Naive thymus-derived CD4-positive, alpha-beta T cell (primary cell): Measurements from ENCODE around the gene DYRK3. TPM values are rescaled to one million over a fixed set of nuclear protein-coding genes. Genes with fewer than 3 reads are reported as not detected.

Source experiments
- ATAC-seq: fragments of 150-1000 bp; cut with Tn5 transposase; 2 replicates; pipeline ENCODE4 v1.10.0; 2021; ENCODE audit warnings: mild to moderate bottlenecking, moderate library complexity
- CTCF ChIA-PET: fragments of 350-600 bp; sonication (Branson Sonifier 250); formaldehyde crosslinking; loops from one replicate; lab custom pipeline; 2021; ENCODE audit warnings: antibody characterized with exemption; lab: Charles Lee
- POLR2A ChIA-PET: fragments of 350-600 bp; sonication (Branson Sonifier 250); formaldehyde crosslinking; loops from one replicate; lab custom pipeline; 2021; ENCODE audit warnings: antibody characterized with exemption, inconsistent platforms; lab: Charles Lee
- DNase-seq, 9 donors: peaks; one replicate each; pipeline versions ENCODE4 v3.0.0 to v3.0.0-alpha.2; 2020 to 2022; ENCODE audit warnings: mixed read lengths in 1 of 9
- H3K27ac ChIP-seq: one replicate; pipeline ENCODE4 v1.7.0; 2013; ENCODE audit warnings: mild to moderate bottlenecking, low read depth, low read length, moderate library complexity
- H3K27me3 ChIP-seq, 2 donors: one replicate each; pipeline ENCODE4 v1.7.0; 2013; ENCODE audit warnings: low read length in 2 of 2, mild to moderate bottlenecking in 2 of 2, moderate library complexity in 2 of 2; ENCODE audit not compliant: control insufficient read depth in 2 of 2, insufficient read depth in 2 of 2
- H3K36me3 ChIP-seq, 3 experiments: 1 replicate in 2 of 3; 2 replicates in 1 of 3; pipeline ENCODE4 v1.7.0; 2013; ENCODE audit warnings: low read length in 3 of 3, mild to moderate bottlenecking in 3 of 3, moderate library complexity in 1 of 3; ENCODE audit not compliant: insufficient read depth in 3 of 3, control insufficient read depth in 2 of 3
- H3K4me1 ChIP-seq, 2 donors: one replicate each; pipeline ENCODE4 v1.7.0; 2013; ENCODE audit warnings: low read length in 2 of 2, mild to moderate bottlenecking in 2 of 2, moderate library complexity in 1 of 2; ENCODE audit not compliant: control insufficient read depth in 2 of 2, insufficient read depth in 2 of 2
- H3K4me3 ChIP-seq: 2 replicates; pipeline ENCODE4 v1.7.0; 2013; ENCODE audit warnings: mild to moderate bottlenecking, low read length
- H3K9me3 ChIP-seq, 3 experiments: 1 replicate in 2 of 3; 2 replicates in 1 of 3; pipeline ENCODE4 v1.7.0; 2013; ENCODE audit warnings: low read length in 3 of 3; ENCODE audit not compliant: control insufficient read depth in 2 of 3
- H3K27ac Mint-ChIP-seq, 9 donors: one replicate each; pipeline ENCODE4 v1.8.0; 2020 to 2022; ENCODE audit warnings: mixed read lengths in 9 of 9, mild to moderate bottlenecking in 8 of 9, moderate library complexity in 5 of 9, inconsistent platforms in 2 of 9
- H3K27me3 Mint-ChIP-seq, 5 donors: one replicate each; pipeline ENCODE4 v1.8.0; 2021 to 2022; ENCODE audit warnings: mixed read lengths in 5 of 5, mild to moderate bottlenecking in 1 of 5
- H3K36me3 Mint-ChIP-seq, 5 donors: one replicate each; pipeline ENCODE4 v1.8.0; 2020 to 2022; ENCODE audit warnings: mixed read lengths in 5 of 5, mild to moderate bottlenecking in 3 of 5, inconsistent platforms in 1 of 5
- H3K4me1 Mint-ChIP-seq, 7 donors: one replicate each; pipeline ENCODE4 v1.8.0; 2020 to 2022; ENCODE audit warnings: mixed read lengths in 7 of 7, mild to moderate bottlenecking in 3 of 7, inconsistent platforms in 1 of 7
- H3K4me3 Mint-ChIP-seq, 10 donors: one replicate each; pipeline ENCODE4 v1.8.0; 2020 to 2022; ENCODE audit warnings: mild to moderate bottlenecking in 10 of 10, mixed read lengths in 10 of 10, moderate library complexity in 6 of 10, inconsistent platforms in 2 of 10
- H3K9me3 Mint-ChIP-seq, 11 donors: one replicate each; pipeline ENCODE4 v1.8.0; 2020 to 2022; ENCODE audit warnings: mixed read lengths in 11 of 11, mild to moderate bottlenecking in 4 of 11, inconsistent platforms in 1 of 11, moderate library complexity in 1 of 11
- intact Hi-C, 2 donors: fragments of 100-400 bp; cut with micrococcal nuclease; formaldehyde crosslinking; loops; one replicate each; pipeline ENCODE4 v1.15.1; 2023
- polyA plus RNA-seq, 2 donors: library from polyadenylated mRNA; unstranded; fragments of 300-500 nt; fragmentation: Illumina TruSeq; gene quantifications; one replicate each; pipeline ENCODE4 v1.2.3, GENCODE V29; 2021
- total RNA-seq, 6 experiments: library from RNA in 5 of 6; stranded (reverse) in 5 of 6; gene quantifications; 1 replicate in 5 of 6; 2 replicates in 1 of 6; pipeline ENCODE4 v1.2.3 and lab custom pipeline; 2021 to 2026

DYRK3 gene
- total and polyA plus RNA-seq, 7 experiments from 2014 or later, result 0.22 to 8.2 (median 0.69) TPM; not detected in 2

DNA sequence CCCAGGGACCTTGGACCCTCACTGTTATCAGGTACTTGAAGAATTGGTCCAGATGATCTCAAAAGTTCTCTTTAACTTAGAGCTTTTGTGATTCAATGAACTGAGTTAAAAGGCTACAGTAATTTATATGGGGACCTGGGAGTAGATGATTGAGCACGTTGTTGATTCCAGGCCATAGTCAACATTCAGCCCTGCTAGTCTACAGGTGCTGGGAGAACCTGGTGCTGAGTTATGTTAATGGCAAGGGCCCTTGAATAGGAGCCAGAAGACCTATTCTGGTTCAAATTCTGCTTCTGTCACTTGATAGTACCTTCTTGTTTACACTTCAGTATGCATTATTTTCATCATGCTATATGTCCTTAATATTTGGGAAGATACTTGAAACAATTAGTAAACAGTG is 11.2 kb downstream of the DYRK3 start:
- Histone ChIP-seq H3K4me3 (no peak overlapping the region), H3K27me3 (no peaks in the 10 kb centered on the region), H3K9me3 (no peaks in the 10 kb centered on the region), H3K36me3 (no peaks in the 10 kb centered on the region), H3K27ac (no peak overlapping the region), H3K4me1 (no peaks in the 10 kb centered on the region)
- Mint-ChIP-seq H3K27me3 (peaks cover 0 to 4% (median 0%) of the 10 kb centered on the region in 5 donors), H3K4me3 (no peak overlapping the region), H3K4me1 (no peaks in the 10 kb centered on the region), H3K36me3 (peaks cover 0 to 22% (median 0%) of the 10 kb centered on the region in 5 donors), H3K27ac (no peak overlapping the region), H3K9me3 (no peaks in the 10 kb centered on the region)
- DNase-seq, result no peak
- intact Hi-C loops, result no loop called here
- ChIA-PET POLR2A (no interaction called here), CTCF (interaction anchor here (0.6 kb wide), 1 partner anchor 203 kb away, joined by 3 read pairs; no protein-coding TSS in a partner anchor)
- no peak for ATAC-seq

DNA sequence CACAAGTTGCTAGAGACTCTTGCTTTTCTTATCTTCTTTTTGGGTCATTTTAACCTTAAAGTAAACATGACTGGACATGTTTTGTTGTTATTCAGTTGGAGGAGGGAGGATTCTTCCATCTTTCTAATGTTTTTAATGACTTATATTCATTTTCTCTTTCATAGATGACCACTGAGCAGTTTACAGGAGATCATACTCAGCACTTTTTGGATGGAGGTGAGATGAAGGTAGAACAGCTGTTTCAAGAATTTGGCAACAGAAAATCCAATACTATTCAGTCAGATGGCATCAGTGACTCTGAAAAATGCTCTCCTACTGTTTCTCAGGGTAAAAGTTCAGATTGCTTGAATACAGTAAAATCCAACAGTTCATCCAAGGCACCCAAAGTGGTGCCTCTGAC is 11.9 kb downstream of the DYRK3 start:
- no peak overlapping the region for H3K4me3 Mint-ChIP-seq
- DNase-seq, result no peak
- H3K4me1 Mint-ChIP-seq, result no peaks in the 10 kb centered on the region
- H3K4me1 ChIP-seq, result no peaks in the 10 kb centered on the region
- ChIA-PET CTCF (interaction anchor here (0.6 kb wide), 1 partner anchor 792 kb away, joined by 3 read pairs; no protein-coding TSS in a partner anchor), POLR2A (no interaction called here)
- H3K27me3 ChIP-seq, result no peaks in the 10 kb centered on the region
- no peaks in the 10 kb centered on the region for H3K9me3 Mint-ChIP-seq
- intact Hi-C loops, result no loop called here
- no peaks in the 10 kb centered on the region for H3K36me3 ChIP-seq
- H3K27ac Mint-ChIP-seq, result no peak overlapping the region
- no peak for ATAC-seq
- H3K9me3 ChIP-seq, result no peaks in the 10 kb centered on the region
- H3K27ac ChIP-seq, result no peak overlapping the region
- peaks cover 0 to 26% (median 0%) of the 10 kb centered on the region in 5 donors for H3K36me3 Mint-ChIP-seq
- peaks cover 0 to 4% (median 0%) of the 10 kb centered on the region in 5 donors for H3K27me3 Mint-ChIP-seq
- H3K4me3 ChIP-seq, result no peak overlapping the region

DNA sequence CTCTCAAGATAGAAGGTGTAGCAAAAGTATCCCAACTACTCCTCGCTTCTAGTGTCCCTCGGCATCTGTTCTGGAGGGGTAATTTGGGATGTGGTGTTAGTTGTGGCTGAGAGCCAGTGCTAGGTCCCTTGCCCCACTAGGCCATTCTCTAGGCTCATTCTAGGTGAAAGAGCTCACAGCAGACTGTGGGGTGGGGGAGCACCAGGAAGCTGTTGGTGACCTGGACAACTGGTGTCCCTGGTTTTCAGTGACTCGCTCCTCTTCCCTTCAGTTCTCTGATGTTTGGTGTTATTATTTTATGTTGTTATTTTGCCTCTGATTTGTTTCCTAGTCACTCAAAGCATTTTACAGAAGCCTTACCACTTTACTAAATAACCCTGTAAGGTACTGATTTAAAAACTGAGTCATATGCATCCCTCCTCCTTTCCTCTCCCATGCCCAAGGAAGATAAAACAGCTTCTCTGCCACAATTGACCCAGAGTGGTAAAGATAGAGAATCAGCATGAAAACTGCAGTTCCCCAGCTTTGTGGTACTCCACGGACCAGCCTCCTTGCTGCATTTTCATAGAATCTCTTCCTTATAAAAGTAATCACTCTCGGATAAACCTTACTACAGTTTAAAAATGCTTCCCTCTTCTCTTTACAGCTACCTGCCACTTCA is 14.1 kb downstream of the DYRK3 start:
- Mint-ChIP-seq H3K4me1 (no peaks in the 10 kb centered on the region), H3K27ac (no peak overlapping the region), H3K9me3 (no peaks in the 10 kb centered on the region), H3K4me3 (no peak overlapping the region), H3K36me3 (peaks cover 0 to 26% (median 0%) of the 10 kb centered on the region in 5 donors), H3K27me3 (no peaks in the 10 kb centered on the region)
- no peaks in the 10 kb centered on the region for H3K27me3 ChIP-seq
- intact Hi-C loops, result no loop called here
- H3K4me3 ChIP-seq, result no peak overlapping the region
- ATAC-seq, result no peak
- no peaks in the 10 kb centered on the region for H3K4me1 ChIP-seq
- DNase-seq, result no peak
- POLR2A ChIA-PET, result no interaction called here
- H3K27ac ChIP-seq, result no peak overlapping the region
- H3K9me3 ChIP-seq, result no peaks in the 10 kb centered on the region
- H3K36me3 ChIP-seq, result no peaks in the 10 kb centered on the region
- CTCF ChIA-PET, result interaction anchor here (0.8 to 1.9 kb wide), 4 partner anchors 9 to 333 kb away, joined by 3 to 11 read pairs (median 4); no protein-coding TSS in a partner anchor

DNA sequence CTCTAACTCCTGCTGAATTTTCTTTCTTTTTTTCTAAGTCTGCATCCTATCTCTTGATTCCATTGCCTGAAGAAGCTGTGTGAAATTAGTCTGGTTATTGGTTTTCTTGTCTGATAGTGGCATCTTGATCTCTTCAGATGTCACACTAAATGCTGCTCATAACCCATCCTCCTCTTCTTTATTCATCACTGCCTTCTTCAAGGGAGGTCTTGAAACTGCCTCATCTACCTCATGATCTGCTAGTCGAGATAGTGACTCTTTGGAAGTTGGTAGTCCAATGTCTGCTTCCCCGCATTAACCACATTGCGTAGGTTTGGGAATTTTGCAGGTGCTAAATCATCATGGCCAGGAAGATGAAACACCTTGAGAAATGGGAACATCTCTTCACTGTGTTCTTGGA is 15.7 kb downstream of the DYRK3 start:
- intact Hi-C loops, result no loop called here
- Histone ChIP-seq H3K27ac (no peak overlapping the region), H3K36me3 (no peaks in the 10 kb centered on the region), H3K4me3 (no peak overlapping the region), H3K4me1 (no peaks in the 10 kb centered on the region), H3K27me3 (no peaks in the 10 kb centered on the region), H3K9me3 (no peaks in the 10 kb centered on the region)
- Mint-ChIP-seq H3K27me3 (no peaks in the 10 kb centered on the region), H3K4me3 (no peak overlapping the region), H3K9me3 (no peaks in the 10 kb centered on the region), H3K27ac (no peak overlapping the region), H3K36me3 (peaks cover 0 to 26% (median 0%) of the 10 kb centered on the region in 5 donors), H3K4me1 (no peaks in the 10 kb centered on the region)
- CTCF ChIA-PET, result no interaction called here
- POLR2A ChIA-PET, result no interaction called here
- DNase-seq (no peak), ATAC-seq (no peak)

DNA sequence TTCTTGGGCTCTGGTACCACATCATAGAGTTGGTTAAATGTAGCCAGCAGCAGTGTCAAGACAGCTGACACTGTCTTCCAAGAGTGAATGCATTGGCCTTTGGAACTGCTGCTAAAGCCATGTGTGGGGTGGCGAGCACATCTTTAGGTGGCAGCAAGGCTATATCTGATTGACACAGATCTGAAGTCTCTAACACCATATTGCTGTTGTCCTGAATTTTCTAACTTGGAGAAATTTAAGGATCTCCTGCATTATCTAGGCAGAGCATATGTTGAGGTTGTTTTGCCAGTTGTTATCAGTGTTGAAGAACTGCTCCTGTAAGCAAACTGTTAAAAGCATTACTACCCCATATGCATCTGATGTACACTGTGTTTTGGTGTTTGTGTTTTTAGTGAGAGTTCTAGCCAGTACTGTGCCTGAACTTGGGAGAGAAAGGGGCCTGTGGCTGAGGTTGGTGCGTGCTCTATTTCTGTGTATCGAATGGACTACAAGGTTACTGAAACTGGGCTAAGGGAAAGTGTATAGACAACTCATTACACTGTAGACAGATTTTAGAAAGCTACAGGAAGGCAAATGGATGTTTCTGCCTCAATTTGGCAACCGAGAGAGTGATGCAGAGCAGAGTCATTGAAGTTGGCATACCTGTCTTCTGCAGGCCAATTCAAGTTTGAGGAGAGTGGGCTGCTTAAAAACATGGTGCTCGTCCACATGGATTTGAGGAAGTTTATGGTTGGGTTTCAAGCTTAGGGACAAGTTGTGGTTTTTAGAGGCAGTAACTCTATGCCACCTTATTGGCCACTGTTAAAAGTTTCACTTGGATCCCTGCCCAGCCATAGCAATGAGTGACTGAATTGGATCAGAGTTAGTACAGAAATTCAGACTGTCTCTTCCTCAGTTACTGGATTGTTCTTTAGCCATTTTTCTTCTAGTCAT is 16.9 kb downstream of the DYRK3 start:
- H3K4me3 ChIP-seq, result no peak overlapping the region
- H3K27ac Mint-ChIP-seq, result no peak overlapping the region
- H3K27me3 ChIP-seq, result no peaks in the 10 kb centered on the region
- H3K9me3 Mint-ChIP-seq, result no peaks in the 10 kb centered on the region
- H3K27ac ChIP-seq, result no peak overlapping the region
- POLR2A ChIA-PET, result no interaction called here
- no peak for ATAC-seq
- no peaks in the 10 kb centered on the region for H3K4me1 ChIP-seq
- H3K4me3 Mint-ChIP-seq, result no peak overlapping the region
- H3K36me3 Mint-ChIP-seq, result peaks cover 0 to 26% (median 0%) of the 10 kb centered on the region in 5 donors
- CTCF ChIA-PET, result interaction anchor here (3.7 kb wide), 1 partner anchor 12 kb away, joined by 19 read pairs; no protein-coding TSS in a partner anchor
- H3K27me3 Mint-ChIP-seq, result peaks cover under 1 to 9% (median 4%) of the 10 kb centered on the region in 5 donors
- H3K36me3 ChIP-seq, result no peaks in the 10 kb centered on the region
- intact Hi-C loops, result no loop called here
- no peaks in the 10 kb centered on the region for H3K9me3 ChIP-seq
- peaks cover 0 to 2% (median 0%) of the 10 kb centered on the region in 7 donors for H3K4me1 Mint-ChIP-seq
- no peak for DNase-seq

DNA sequence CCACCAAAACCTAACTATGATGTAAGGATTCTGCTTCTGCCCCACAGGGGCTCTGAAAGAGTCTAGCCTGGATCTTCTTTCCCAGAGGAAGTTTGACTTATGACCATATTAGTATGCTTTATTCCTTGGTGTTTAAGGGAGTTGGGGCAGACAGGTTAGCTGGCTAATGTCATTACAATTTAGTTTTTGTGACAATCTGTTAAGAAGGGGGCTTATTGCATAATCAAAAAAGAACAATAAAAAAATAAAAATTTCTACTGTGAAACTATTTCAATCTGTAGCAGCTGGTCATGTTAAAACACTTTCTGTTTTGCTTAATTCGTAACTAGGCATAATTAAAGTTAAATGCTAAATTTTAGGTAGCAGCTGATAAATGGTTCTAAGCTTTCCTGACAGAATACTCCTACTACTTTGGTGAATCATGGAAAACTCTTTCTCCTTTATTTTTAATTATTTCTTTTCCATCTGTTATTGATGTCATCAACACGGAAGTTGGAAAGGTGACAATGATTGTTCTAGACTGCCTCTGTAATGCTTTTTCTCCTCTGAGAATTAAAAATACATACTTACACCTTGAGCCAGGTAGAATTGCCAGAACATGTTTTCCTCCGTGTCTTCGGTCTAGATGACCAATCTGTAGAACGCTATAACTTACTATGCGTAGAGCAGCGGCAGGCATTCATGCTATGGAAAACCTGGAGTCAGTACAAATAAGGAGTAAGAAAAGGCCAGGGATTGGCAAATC is 18.6 kb downstream of the DYRK3 start:
- intact Hi-C loops, result no loop called here
- no peaks in the 10 kb centered on the region for H3K9me3 Mint-ChIP-seq
- ChIA-PET POLR2A (interaction anchor here (0.5 kb wide), 1 partner anchor 90 kb away, joined by 3 read pairs; no protein-coding TSS in a partner anchor), CTCF (interaction anchor here (0.5 to 3.7 kb wide), 4 partner anchors 10 to 328 kb away, joined by 3 to 19 read pairs (median 10); partner anchors contain the start of gene DYRK3)
- Histone ChIP-seq H3K4me1 (no peaks in the 10 kb centered on the region), H3K4me3 (no peak overlapping the region), H3K36me3 (no peaks in the 10 kb centered on the region), H3K9me3 (no peaks in the 10 kb centered on the region), H3K27me3 (peaks cover 0 to 4% of the 10 kb centered on the region in 2 donors), H3K27ac (no peak overlapping the region)
- H3K27me3 Mint-ChIP-seq, result peaks cover 13 to 26% (median 21%) of the 10 kb centered on the region in 5 donors
- H3K4me1 Mint-ChIP-seq, result peaks cover 5 to 10% (median 9%) of the 10 kb centered on the region in 7 donors
- H3K4me3 Mint-ChIP-seq, result no peak overlapping the region
- peaks cover 0 to 20% (median 0%) of the 10 kb centered on the region in 5 donors for H3K36me3 Mint-ChIP-seq
- ATAC-seq, result no peak
- no peak overlapping the region for H3K27ac Mint-ChIP-seq
- DNase-seq, result no peak
